GM12872 (cell line): ENCODE data around the gene VASP.

Source experiments
- CTCF ChIP-seq: IDR thresholded peaks from 3 replicates; pipeline ENCODE4 v1.5.1; 2011; ENCODE audit warnings: low read depth, mild to moderate bottlenecking, low read length, moderate library complexity; ENCODE audit not compliant: insufficient read depth

Gene VASP

GRCh38 chr19:45471111-45471930 lies 36.0 kb upstream of the VASP start:
- no peak for TF ChIP-seq CTCF

- TF ChIP-seq CTCF: no peak
These were observed 35.2 kb upstream of the VASP start for GRCh38 chr19:45471931-45472562.

- no peak for TF ChIP-seq CTCF
These were observed 34.5 kb upstream of the VASP start for GRCh38 chr19:45472563-45473366.

- TF ChIP-seq CTCF: no peak
These were observed 34.0 kb upstream of the VASP start for GRCh38 chr19:45473367-45473681.

GRCh38 chr19:45473682-45474605 lies 33.3 kb upstream of the VASP start:
- TF ChIP-seq CTCF: no peak

GRCh38 chr19:45474606-45475521 lies 32.4 kb upstream of the VASP start:
- no peak for TF ChIP-seq CTCF
